HL-60 (cell line): ENCODE measurements around the gene ATG5.

Source experiments
- GABPA ChIP-seq: IDR thresholded peaks from 2 replicates; pipeline ENCODE4 v1.6.1; 2012; ENCODE audit warnings: low read depth
- POLR2AphosphoS5 ChIP-seq: IDR thresholded peaks from 2 replicates; pipeline ENCODE4 v1.6.1; 2012; ENCODE audit warnings: low read depth
- TF ChIP-seq, protein P1 (sequence below): IDR thresholded peaks from one replicate; pipeline ENCODE4 v1.5.1; 2011; ENCODE audit warnings: low read length, control low read depth, inconsistent platforms; ENCODE audit not compliant: insufficient read depth
- TF ChIP-seq, protein P2 (sequence below): IDR thresholded peaks from 2 replicates; pipeline ENCODE4 v1.6.1; 2012; ENCODE audit warnings: low read depth; ENCODE audit not compliant: insufficient replicate concordance

DNA sequence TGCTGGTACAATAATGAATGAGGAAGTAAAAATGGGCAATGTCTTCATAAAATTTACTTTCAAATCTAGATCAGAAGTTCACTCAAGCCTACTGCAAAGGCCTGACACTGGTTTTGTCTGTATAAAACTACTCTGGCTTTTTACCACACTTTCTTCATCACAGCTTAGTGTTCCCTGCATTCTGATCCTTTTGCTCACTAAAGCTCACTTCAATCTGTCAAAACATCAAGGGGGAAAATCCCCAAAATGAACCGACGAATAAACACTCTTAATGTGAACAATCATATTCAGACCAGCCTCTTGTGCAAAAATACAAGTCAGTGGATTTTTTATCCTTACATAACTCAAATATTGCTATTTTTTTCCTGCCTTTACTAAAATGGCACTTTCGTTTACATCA, 140.9 kb downstream of the ATG5 start:
- TF ChIP-seq, protein P1, sequence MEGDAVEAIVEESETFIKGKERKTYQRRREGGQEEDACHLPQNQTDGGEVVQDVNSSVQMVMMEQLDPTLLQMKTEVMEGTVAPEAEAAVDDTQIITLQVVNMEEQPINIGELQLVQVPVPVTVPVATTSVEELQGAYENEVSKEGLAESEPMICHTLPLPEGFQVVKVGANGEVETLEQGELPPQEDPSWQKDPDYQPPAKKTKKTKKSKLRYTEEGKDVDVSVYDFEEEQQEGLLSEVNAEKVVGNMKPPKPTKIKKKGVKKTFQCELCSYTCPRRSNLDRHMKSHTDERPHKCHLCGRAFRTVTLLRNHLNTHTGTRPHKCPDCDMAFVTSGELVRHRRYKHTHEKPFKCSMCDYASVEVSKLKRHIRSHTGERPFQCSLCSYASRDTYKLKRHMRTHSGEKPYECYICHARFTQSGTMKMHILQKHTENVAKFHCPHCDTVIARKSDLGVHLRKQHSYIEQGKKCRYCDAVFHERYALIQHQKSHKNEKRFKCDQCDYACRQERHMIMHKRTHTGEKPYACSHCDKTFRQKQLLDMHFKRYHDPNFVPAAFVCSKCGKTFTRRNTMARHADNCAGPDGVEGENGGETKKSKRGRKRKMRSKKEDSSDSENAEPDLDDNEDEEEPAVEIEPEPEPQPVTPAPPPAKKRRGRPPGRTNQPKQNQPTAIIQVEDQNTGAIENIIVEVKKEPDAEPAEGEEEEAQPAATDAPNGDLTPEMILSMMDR, result no peak
- TF ChIP-seq POLR2AphosphoS5 (no peak), GABPA (no peak)
- TF ChIP-seq, protein P2, sequence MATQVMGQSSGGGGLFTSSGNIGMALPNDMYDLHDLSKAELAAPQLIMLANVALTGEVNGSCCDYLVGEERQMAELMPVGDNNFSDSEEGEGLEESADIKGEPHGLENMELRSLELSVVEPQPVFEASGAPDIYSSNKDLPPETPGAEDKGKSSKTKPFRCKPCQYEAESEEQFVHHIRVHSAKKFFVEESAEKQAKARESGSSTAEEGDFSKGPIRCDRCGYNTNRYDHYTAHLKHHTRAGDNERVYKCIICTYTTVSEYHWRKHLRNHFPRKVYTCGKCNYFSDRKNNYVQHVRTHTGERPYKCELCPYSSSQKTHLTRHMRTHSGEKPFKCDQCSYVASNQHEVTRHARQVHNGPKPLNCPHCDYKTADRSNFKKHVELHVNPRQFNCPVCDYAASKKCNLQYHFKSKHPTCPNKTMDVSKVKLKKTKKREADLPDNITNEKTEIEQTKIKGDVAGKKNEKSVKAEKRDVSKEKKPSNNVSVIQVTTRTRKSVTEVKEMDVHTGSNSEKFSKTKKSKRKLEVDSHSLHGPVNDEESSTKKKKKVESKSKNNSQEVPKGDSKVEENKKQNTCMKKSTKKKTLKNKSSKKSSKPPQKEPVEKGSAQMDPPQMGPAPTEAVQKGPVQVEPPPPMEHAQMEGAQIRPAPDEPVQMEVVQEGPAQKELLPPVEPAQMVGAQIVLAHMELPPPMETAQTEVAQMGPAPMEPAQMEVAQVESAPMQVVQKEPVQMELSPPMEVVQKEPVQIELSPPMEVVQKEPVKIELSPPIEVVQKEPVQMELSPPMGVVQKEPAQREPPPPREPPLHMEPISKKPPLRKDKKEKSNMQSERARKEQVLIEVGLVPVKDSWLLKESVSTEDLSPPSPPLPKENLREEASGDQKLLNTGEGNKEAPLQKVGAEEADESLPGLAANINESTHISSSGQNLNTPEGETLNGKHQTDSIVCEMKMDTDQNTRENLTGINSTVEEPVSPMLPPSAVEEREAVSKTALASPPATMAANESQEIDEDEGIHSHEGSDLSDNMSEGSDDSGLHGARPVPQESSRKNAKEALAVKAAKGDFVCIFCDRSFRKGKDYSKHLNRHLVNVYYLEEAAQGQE, result no peak
